Astrocyte (in vitro differentiated cells and primary cell): ENCODE measurements around the gene WFDC5. TPM values are rescaled to one million over a fixed set of nuclear protein-coding genes. Genes with fewer than 3 reads are reported as not detected.

ENCODE experiments used
- DNase-seq: peaks from one replicate; pipeline ENCODE4 v3.0.0-alpha.2; 2010; ENCODE audit warnings: low read depth
- FAIRE-seq: peaks from 2 replicates; lab custom pipeline; 2011; peaks lifted over from hg19 to GRCh38; lab: Jason Lieb, UNC
- H2AFZ ChIP-seq: 2 replicates; pipeline ENCODE4 v1.6.0; 2012; ENCODE audit warnings: low read depth, low read length, inconsistent platforms
- H3K27ac ChIP-seq: 2 replicates; pipeline ENCODE4 v1.5.1; 2011; ENCODE audit warnings: low read depth, low read length, inconsistent platforms
- H3K27me3 ChIP-seq: 2 replicates; pipeline ENCODE4 v1.6.0; 2011; ENCODE audit warnings: low read length, inconsistent platforms; ENCODE audit not compliant: insufficient read depth
- H3K36me3 ChIP-seq: 2 replicates; pipeline ENCODE4 v1.5.1; 2011; ENCODE audit warnings: low read length, inconsistent platforms; ENCODE audit not compliant: insufficient read depth
- H3K4me1 ChIP-seq: 2 replicates; pipeline ENCODE4 v1.5.1; 2011; ENCODE audit warnings: low read length, inconsistent platforms; ENCODE audit not compliant: insufficient read depth
- H3K4me2 ChIP-seq: 2 replicates; pipeline ENCODE4 v1.6.0; 2012; ENCODE audit warnings: low read length, inconsistent platforms
- H3K4me3 ChIP-seq: 2 replicates; pipeline ENCODE4 v1.5.1; 2011; ENCODE audit warnings: low read depth, mild to moderate bottlenecking, low read length, inconsistent platforms; ENCODE audit not compliant: insufficient read depth
- H3K79me2 ChIP-seq: 2 replicates; pipeline ENCODE4 v1.6.0; 2012; ENCODE audit warnings: mild to moderate bottlenecking, low read length, inconsistent platforms; ENCODE audit not compliant: insufficient read depth
- H3K9ac ChIP-seq: 2 replicates; pipeline ENCODE4 v1.6.0; 2012; ENCODE audit warnings: mild to moderate bottlenecking, low read length, inconsistent platforms
- H3K9me3 ChIP-seq: 2 replicates; pipeline ENCODE4 v1.5.1; 2012; ENCODE audit warnings: low read depth, mild to moderate bottlenecking, low read length, inconsistent platforms; ENCODE audit not compliant: insufficient read depth
- H4K20me1 ChIP-seq: 2 replicates; pipeline ENCODE4 v1.6.0; 2012; ENCODE audit warnings: low read length, inconsistent platforms; ENCODE audit not compliant: insufficient read depth
- H3K27ac Mint-ChIP-seq: one replicate; pipeline ENCODE4 v1.8.0; 2021; ENCODE audit warnings: mild to moderate bottlenecking, mixed read lengths; ENCODE audit not compliant: unreplicated experiment
- H3K27me3 Mint-ChIP-seq: one replicate; pipeline ENCODE4 v1.8.0; 2021; ENCODE audit warnings: low read depth, mixed read lengths; ENCODE audit not compliant: unreplicated experiment
- H3K36me3 Mint-ChIP-seq: one replicate; pipeline ENCODE4 v1.8.0; 2021; ENCODE audit warnings: low read depth, mixed read lengths; ENCODE audit not compliant: unreplicated experiment
- H3K4me1 Mint-ChIP-seq: one replicate; pipeline ENCODE4 v1.8.0; 2021; ENCODE audit warnings: low read depth, mixed read lengths; ENCODE audit not compliant: unreplicated experiment
- H3K4me3 Mint-ChIP-seq: one replicate; pipeline ENCODE4 v1.8.0; 2021; ENCODE audit warnings: mild to moderate bottlenecking, moderate library complexity, mixed read lengths; ENCODE audit not compliant: unreplicated experiment
- H3K9me3 Mint-ChIP-seq: one replicate; pipeline ENCODE4 v1.8.0; 2021; ENCODE audit warnings: mild to moderate bottlenecking, mixed read lengths; ENCODE audit not compliant: unreplicated experiment
- CTCF ChIP-seq: IDR thresholded peaks from 2 replicates; pipeline ENCODE4 v1.5.1; 2011; ENCODE audit warnings: low read depth, mild to moderate bottlenecking, inconsistent platforms, low read length, moderate library complexity; ENCODE audit not compliant: insufficient read depth
- EZH2 ChIP-seq: IDR thresholded peaks from 2 replicates; pipeline ENCODE4 v1.6.1; 2012; ENCODE audit warnings: mild to moderate bottlenecking, low read length, inconsistent platforms; ENCODE audit not compliant: insufficient read depth
- total RNA-seq: library from RNA; stranded (reverse); gene quantifications from 2 replicates; pipeline ENCODE4 v1.2.1, GENCODE V29; 2021

Gene WFDC5
- total RNA-seq, 1 donor from 2014 or later, result not detected

GRCh38 chr20:45087097-45087790 lies 27.7 kb downstream of the WFDC5 start:
- Mint-ChIP-seq H3K27ac (no peak overlapping the region), H3K36me3 (peaks cover 20% of the 10 kb centered on the region), H3K4me1 (peaks cover 17% of the 10 kb centered on the region), H3K4me3 (no peak overlapping the region), H3K27me3 (no peaks in the 10 kb centered on the region), H3K9me3 (peaks cover 5% of the 10 kb centered on the region)
- Histone ChIP-seq H3K27ac (no peak overlapping the region), H3K79me2 (no peaks in the 10 kb centered on the region), H3K4me3 (no peak overlapping the region), H3K9ac (no peak overlapping the region), H3K27me3 (no peaks in the 10 kb centered on the region), H4K20me1 (no peaks in the 10 kb centered on the region), H2AFZ (no peak overlapping the region), H3K4me2 (no peak overlapping the region), H3K36me3 (no peaks in the 10 kb centered on the region), H3K4me1 (peaks cover 5% of the 10 kb centered on the region), H3K9me3 (no peaks in the 10 kb centered on the region)
- FAIRE-seq (no peak), DNase-seq (no peak)
- TF ChIP-seq EZH2 (no peak), CTCF (no peak)

DNA sequence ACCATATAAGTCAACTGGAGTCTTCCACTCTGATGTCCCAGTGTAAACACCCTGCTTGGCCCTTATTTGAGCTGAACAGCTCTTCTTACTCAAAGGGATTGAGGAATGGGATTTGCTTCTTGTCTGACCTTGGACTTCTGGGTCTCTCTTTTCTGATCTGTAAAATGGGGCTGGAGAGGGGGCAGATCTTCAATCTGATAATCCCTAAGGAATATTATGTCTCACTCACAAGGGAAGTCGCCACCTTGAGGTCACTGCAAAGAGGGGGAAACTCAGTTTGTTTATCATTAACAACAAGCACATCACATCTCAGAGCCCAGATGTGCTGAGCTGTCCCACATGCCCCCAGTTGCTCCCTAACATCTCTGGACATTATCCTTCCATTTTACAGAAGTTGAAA lies 29.1 kb downstream of the WFDC5 start:
- H3K4me2 ChIP-seq, result no peak overlapping the region
- no peaks in the 10 kb centered on the region for H4K20me1 ChIP-seq
- H3K36me3 ChIP-seq, result no peaks in the 10 kb centered on the region
- H3K9me3 ChIP-seq, result no peaks in the 10 kb centered on the region
- no peak for TF ChIP-seq EZH2
- no peak for TF ChIP-seq CTCF
- H3K4me1 ChIP-seq, result peaks cover 5% of the 10 kb centered on the region
- H3K27me3 Mint-ChIP-seq, result no peaks in the 10 kb centered on the region
- no peak overlapping the region for H3K27ac ChIP-seq
- FAIRE-seq, result no peak
- DNase-seq, result no peak
- no peak overlapping the region for H3K9ac ChIP-seq
- no peaks in the 10 kb centered on the region for H3K79me2 ChIP-seq
- H3K4me1 Mint-ChIP-seq, result peaks cover 16% of the 10 kb centered on the region
- no peak overlapping the region for H3K4me3 Mint-ChIP-seq
- H3K36me3 Mint-ChIP-seq, result peaks cover 20% of the 10 kb centered on the region
- no peaks in the 10 kb centered on the region for H3K27me3 ChIP-seq
- H2AFZ ChIP-seq, result no peak overlapping the region
- H3K9me3 Mint-ChIP-seq, result peaks cover 4% of the 10 kb centered on the region
- H3K4me3 ChIP-seq, result no peak overlapping the region
- H3K27ac Mint-ChIP-seq, result no peak overlapping the region

- no peak for DNase-seq
- Histone ChIP-seq H3K9me3 (no peaks in the 10 kb centered on the region), H3K27ac (no peak overlapping the region), H3K9ac (no peak overlapping the region), H3K4me1 (peaks cover 5% of the 10 kb centered on the region), H4K20me1 (no peaks in the 10 kb centered on the region), H3K4me2 (no peak overlapping the region), H3K36me3 (no peaks in the 10 kb centered on the region), H3K4me3 (no peak overlapping the region), H2AFZ (no peak overlapping the region), H3K27me3 (no peaks in the 10 kb centered on the region), H3K79me2 (no peaks in the 10 kb centered on the region)
- H3K4me1 Mint-ChIP-seq, result peaks cover 10% of the 10 kb centered on the region
- H3K36me3 Mint-ChIP-seq, result peaks cover 21% of the 10 kb centered on the region
- no peak for TF ChIP-seq EZH2
- TF ChIP-seq CTCF, result no peak
- H3K4me3 Mint-ChIP-seq, result no peak overlapping the region
- H3K27me3 Mint-ChIP-seq, result no peaks in the 10 kb centered on the region
- H3K9me3 Mint-ChIP-seq, result peaks cover 4% of the 10 kb centered on the region
- no peak for FAIRE-seq
- H3K27ac Mint-ChIP-seq, result no peak overlapping the region
Measured at GRCh38 chr20:45085289-45085688, 29.7 kb downstream of the WFDC5 start.
